DOHH2 (cell line): ENCODE results near the gene RPUSD3.

Experiments
- H3F3A ChIP-seq: fragments of 200-600 bp; sonication (generic), shearing (Covaris generic); 2 replicates; pipeline ENCODE4 v1.6.0; 2016; ENCODE audit warnings: antibody characterized with exemption, mild to moderate bottlenecking; ENCODE audit not compliant: control insufficient read depth, insufficient read depth
- H3K27ac ChIP-seq: fragments of 200-600 bp; sonication (generic); 2 replicates; pipeline ENCODE4 v1.5.1; 2014; ENCODE audit warnings: low read depth, mild to moderate bottlenecking, low read length, moderate library complexity
- H3K27me3 ChIP-seq: fragments of 200-600 bp; sonication (generic); 2 replicates; pipeline ENCODE4 v1.6.1; 2014; ENCODE audit warnings: mild to moderate bottlenecking, low read length, mixed read lengths; ENCODE audit not compliant: control insufficient read depth
- H3K36me3 ChIP-seq: fragments of 200-600 bp; sonication (generic); 2 replicates; pipeline ENCODE4 v1.6.1; 2014; ENCODE audit warnings: mild to moderate bottlenecking, low read length, moderate library complexity, mixed read lengths; ENCODE audit not compliant: control insufficient read depth
- H3K4me1 ChIP-seq: fragments of 200-600 bp; sonication (generic); 2 replicates; pipeline ENCODE4 v1.6.1; 2014; ENCODE audit warnings: mild to moderate bottlenecking, low read length, mixed read lengths; ENCODE audit not compliant: control insufficient read depth
- H3K4me2 ChIP-seq: fragments of 200-600 bp; sonication (generic); 2 replicates; pipeline ENCODE4 v1.6.0; 2014; ENCODE audit warnings: mild to moderate bottlenecking, low read length, moderate library complexity
- H3K4me3 ChIP-seq: fragments of 200-600 bp; sonication (generic); 2 replicates; pipeline ENCODE4 v1.5.1; 2014; ENCODE audit warnings: mild to moderate bottlenecking, low read length, mixed read lengths
- H3K79me2 ChIP-seq: fragments of 200-600 bp; sonication (generic); 2 replicates; pipeline ENCODE4 v1.6.1; 2014; ENCODE audit warnings: mild to moderate bottlenecking, low read length, mixed read lengths; ENCODE audit not compliant: control insufficient read depth
- H3K9me2 ChIP-seq: fragments of 200-600 bp; sonication (generic); replicated peaks from 2 replicates; pipeline ENCODE4 v1.6.1; 2014; ENCODE audit warnings: mild to moderate bottlenecking, low read length, mixed read lengths; ENCODE audit not compliant: control insufficient read depth
- H3K9me3 ChIP-seq: fragments of 200-600 bp; sonication (generic); 2 replicates; pipeline ENCODE4 v1.6.1; 2014; ENCODE audit warnings: antibody characterized with exemption, low read length, mixed read lengths; ENCODE audit not compliant: control insufficient read depth, insufficient read depth
- H4K20me1 ChIP-seq: fragments of 200-600 bp; sonication (generic); 2 replicates; pipeline ENCODE4 v1.6.0; 2014; ENCODE audit warnings: low read depth, mild to moderate bottlenecking, antibody characterized with exemption, low read length, moderate library complexity; ENCODE audit not compliant: control insufficient read depth, insufficient read depth
- EZH2phosphoT487 ChIP-seq: fragments of 200-600 bp; sonication (generic); IDR thresholded peaks from 2 replicates; pipeline ENCODE4 v1.6.1; 2017; ENCODE audit warnings: borderline replicate concordance, mild to moderate bottlenecking, antibody characterized with exemption, low read length, moderate library complexity, mixed read lengths
- TF ChIP-seq, protein P1 (sequence below): fragments of 200-600 bp; sonication (generic); IDR thresholded peaks from one replicate; pipeline ENCODE4 v1.5.1; 2014; ENCODE audit warnings: antibody characterized with exemption, mild to moderate bottlenecking, low read depth, low read length; ENCODE audit not compliant: poor library complexity, severe bottlenecking

Gene RPUSD3

DNA sequence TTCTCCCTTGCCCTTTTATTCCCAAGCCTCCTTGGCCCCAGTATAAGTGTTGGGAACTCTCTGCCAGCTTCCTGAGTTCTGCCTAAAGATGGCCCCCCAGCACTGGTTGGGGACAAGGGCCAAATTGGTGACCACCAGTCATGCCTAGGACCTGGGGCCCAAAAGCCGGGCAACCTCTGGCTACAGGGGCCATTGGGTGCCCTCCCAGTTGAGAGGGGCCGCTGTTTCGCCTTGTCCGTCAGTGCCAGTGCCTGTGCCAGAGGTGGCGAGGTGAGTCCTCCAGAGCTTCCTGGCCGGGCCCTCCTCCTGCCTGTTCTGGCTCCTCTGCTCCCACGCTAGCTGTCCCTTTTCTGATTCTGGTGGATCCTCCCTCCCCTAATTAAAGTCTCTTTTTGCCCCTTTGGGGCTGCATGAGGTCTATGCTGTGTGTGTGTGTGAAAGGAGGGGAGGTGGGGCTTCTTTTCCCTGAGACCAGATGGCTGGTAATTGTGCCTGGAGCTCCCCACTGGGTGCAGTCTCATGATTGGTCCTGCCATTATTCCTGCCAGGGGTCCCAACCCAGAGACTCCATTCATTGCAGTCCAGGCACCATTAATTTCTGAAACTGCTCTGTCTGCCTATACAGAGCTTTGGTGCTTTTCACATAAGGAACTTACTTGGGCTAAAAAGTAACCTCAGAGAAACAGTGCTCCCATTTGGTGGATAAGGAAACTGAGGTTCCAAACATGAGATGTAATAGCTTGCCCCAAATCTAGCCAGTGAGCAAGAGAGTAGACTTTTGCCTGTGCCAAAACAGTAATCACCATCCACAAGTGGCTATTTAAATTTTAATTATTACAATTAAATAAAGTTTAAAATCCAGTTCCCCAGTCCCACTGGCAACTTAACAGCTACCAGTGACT lies 36.9 kb downstream of the RPUSD3 start:
- H3K27me3 ChIP-seq, result no peaks in the 10 kb centered on the region
- H3K27ac ChIP-seq, result no peak overlapping the region; the same call in 1 of the 2 replicates
- no peaks in the 10 kb centered on the region for H3K79me2 ChIP-seq
- no peak overlapping the region for H3K4me2 ChIP-seq
- H3F3A ChIP-seq, result peaks cover 25% of the 10 kb centered on the region
- no peaks in the 10 kb centered on the region for H3K9me2 ChIP-seq
- H3K9me3 ChIP-seq, result no peaks in the 10 kb centered on the region
- H3K36me3 ChIP-seq, result peaks cover 73% of the 10 kb centered on the region
- no peaks in the 10 kb centered on the region for H4K20me1 ChIP-seq
- H3K4me1 ChIP-seq, result peaks cover 29% of the 10 kb centered on the region
- H3K4me3 ChIP-seq, result no peak overlapping the region
- TF ChIP-seq, protein P1, sequence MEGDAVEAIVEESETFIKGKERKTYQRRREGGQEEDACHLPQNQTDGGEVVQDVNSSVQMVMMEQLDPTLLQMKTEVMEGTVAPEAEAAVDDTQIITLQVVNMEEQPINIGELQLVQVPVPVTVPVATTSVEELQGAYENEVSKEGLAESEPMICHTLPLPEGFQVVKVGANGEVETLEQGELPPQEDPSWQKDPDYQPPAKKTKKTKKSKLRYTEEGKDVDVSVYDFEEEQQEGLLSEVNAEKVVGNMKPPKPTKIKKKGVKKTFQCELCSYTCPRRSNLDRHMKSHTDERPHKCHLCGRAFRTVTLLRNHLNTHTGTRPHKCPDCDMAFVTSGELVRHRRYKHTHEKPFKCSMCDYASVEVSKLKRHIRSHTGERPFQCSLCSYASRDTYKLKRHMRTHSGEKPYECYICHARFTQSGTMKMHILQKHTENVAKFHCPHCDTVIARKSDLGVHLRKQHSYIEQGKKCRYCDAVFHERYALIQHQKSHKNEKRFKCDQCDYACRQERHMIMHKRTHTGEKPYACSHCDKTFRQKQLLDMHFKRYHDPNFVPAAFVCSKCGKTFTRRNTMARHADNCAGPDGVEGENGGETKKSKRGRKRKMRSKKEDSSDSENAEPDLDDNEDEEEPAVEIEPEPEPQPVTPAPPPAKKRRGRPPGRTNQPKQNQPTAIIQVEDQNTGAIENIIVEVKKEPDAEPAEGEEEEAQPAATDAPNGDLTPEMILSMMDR, result no peak
- no peak for TF ChIP-seq EZH2phosphoT487

DNA sequence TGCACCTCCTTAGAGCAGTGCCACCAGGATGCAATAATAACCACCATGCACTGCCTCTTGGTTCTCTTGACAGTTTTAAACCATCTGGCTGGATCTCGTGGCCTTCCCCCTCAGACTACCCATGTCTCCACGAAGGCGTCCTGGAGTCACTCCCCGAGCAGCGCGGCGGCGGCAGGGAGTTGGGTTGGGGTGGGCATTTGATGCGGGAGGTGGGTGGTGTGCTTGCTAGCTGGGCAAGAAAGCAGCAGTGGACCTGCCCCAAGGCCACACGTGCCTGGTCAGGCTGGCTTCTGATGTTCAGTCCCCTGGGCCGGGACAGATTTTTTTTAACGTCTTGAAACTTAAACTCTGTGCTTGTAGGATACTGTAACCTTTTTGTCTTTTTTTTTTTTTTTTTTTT lies 37.7 kb downstream of the RPUSD3 start:
- no peaks in the 10 kb centered on the region for H3K9me3 ChIP-seq
- no peaks in the 10 kb centered on the region for H3K27me3 ChIP-seq
- H3K4me3 ChIP-seq, result no peak overlapping the region
- H3F3A ChIP-seq, result peaks cover 25% of the 10 kb centered on the region
- 0 out of 2 replicates have a peak, but pooled peaks cover 4% of the 10 kb centered on the region for H3K79me2 ChIP-seq
- peaks cover 76% of the 10 kb centered on the region for H3K36me3 ChIP-seq
- H3K27ac ChIP-seq, result no peak overlapping the region
- peaks cover 29% of the 10 kb centered on the region for H3K4me1 ChIP-seq
- H4K20me1 ChIP-seq, result no peaks in the 10 kb centered on the region
- H3K4me2 ChIP-seq, result no peak overlapping the region
- H3K9me2 ChIP-seq, result no peaks in the 10 kb centered on the region
- TF ChIP-seq, protein P1, result no peak
- no peak for TF ChIP-seq EZH2phosphoT487

DNA sequence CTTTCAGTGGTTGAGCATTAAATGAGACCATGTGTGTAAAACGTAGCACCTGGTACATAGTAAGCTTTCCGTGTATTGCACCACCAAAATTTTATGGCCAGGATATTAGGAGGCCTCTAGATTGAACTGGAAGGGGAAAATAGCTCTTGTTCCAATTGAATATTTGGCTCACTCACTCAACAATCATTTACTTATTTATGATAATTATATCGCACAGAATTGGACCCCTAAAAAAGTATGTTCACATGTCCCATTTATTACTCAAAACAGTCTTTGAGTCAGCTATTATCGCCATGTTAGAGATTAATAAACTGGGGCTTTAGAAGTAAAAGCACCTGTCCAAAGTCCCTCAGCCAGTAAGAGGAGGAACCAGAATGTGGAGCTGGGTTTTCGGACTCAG lies 38.8 kb downstream of the RPUSD3 start:
- Histone ChIP-seq H3K27me3 (no peaks in the 10 kb centered on the region), H3F3A (peaks cover 25% of the 10 kb centered on the region), H3K9me3 (no peaks in the 10 kb centered on the region), H3K4me1 (peaks cover 23% of the 10 kb centered on the region), H3K79me2 (peaks cover 7% of the 10 kb centered on the region; the same call in 1 of the 2 replicates), H3K9me2 (no peaks in the 10 kb centered on the region), H3K4me3 (no peak overlapping the region), H3K36me3 (peaks cover 83% of the 10 kb centered on the region), H4K20me1 (no peaks in the 10 kb centered on the region), H3K4me2 (no peak overlapping the region), H3K27ac (no peak overlapping the region)
- no peak for TF ChIP-seq EZH2phosphoT487
- TF ChIP-seq, protein P1, result no peak
